ENCODE results near the gene DENND1C. TPM values are rescaled to one million over a fixed set of nuclear protein-coding genes. Genes with fewer than 3 reads are reported as not detected.

The DENND1C gene
- total and polyA plus RNA-seq, 9 of the 15 experiments (the other 6 are each of a cell fraction or from before 2014, with no cell fraction given), result 0.03 to 1.2 (median 0.32) TPM; not detected in 1

DNA sequence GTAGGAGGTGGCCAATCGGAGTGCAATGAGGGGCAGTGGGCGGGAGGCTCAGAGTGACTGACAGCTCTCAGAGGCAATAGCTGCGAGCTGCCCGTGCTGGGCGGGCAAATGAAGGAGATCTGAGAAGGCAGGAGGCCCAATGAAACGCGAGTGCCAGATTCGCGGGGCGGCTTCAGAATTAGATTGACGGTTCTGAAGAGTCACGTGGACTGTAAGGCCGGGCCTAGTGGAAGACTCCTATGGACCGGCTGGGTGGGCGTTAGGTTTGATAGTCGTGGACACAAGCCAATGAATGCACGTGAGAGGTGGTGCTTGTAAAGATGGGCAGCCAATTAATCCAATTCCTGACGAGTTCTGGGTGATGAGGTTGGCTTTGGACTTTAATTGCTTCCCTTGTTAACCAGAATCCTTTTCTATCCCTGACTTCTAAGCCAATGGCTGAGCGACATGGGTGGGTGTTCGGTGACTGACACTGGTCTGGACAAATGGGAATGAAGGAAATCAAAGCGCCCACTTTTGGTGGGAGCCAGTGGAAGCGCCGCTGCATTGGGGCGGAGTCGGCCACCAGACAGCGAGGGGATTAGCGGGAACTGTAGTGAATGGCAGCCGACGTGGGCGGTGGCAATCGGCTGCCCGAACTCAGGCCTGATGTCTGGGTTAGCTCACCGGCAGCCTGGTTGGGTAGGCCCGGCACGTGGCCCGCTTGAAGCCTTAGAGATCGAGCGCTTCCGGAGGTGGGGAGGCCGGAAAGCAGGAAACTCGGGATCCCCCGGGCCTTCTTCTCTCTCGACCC, 56.5 kb downstream of the DENND1C start (continued):
- no peak for TF ChIP-seq NELFE (IDR thresholded peaks at IDR 0.05; ENCODE audit: insufficient read depth, insufficient read length)
- peak; percentile 95 for TF ChIP-seq ATF7 (IDR thresholded peaks at IDR 0.05)
- TF ChIP-seq BCOR (IDR thresholded peaks at IDR 0.05), result no peak; the same call in 1 of the 2 replicates
- peak; percentile 51; the same call in 1 of the 2 replicates for TF ChIP-seq TEAD4 (IDR thresholded peaks at IDR 0.05; ENCODE audit: low read length)
- peak; percentile 90; the same call in 1 of the 2 replicates for TF ChIP-seq TEAD4 (CRISPR knock-in tag; IDR thresholded peaks at IDR 0.05; ENCODE audit: borderline replicate concordance)
- TF ChIP-seq RBFOX2 (IDR thresholded peaks at IDR 0.05; ENCODE audit: low read depth, low read length), result peak; percentile 73
- no peak for TF ChIP-seq EHMT2 (IDR thresholded peaks at IDR 0.05)
- TF ChIP-seq ZNF77 (CRISPR knock-in tag; IDR thresholded peaks at IDR 0.05), result no peak
- no peak for TF ChIP-seq TCF15 (CRISPR knock-in tag; IDR thresholded peaks at IDR 0.05)
- no peak for TF ChIP-seq ZNF518B (CRISPR knock-in tag; IDR thresholded peaks at IDR 0.05)
- TF ChIP-seq EP400 (IDR thresholded peaks at IDR 0.05), result peak; percentile 86
- TF ChIP-seq, protein P1, sequence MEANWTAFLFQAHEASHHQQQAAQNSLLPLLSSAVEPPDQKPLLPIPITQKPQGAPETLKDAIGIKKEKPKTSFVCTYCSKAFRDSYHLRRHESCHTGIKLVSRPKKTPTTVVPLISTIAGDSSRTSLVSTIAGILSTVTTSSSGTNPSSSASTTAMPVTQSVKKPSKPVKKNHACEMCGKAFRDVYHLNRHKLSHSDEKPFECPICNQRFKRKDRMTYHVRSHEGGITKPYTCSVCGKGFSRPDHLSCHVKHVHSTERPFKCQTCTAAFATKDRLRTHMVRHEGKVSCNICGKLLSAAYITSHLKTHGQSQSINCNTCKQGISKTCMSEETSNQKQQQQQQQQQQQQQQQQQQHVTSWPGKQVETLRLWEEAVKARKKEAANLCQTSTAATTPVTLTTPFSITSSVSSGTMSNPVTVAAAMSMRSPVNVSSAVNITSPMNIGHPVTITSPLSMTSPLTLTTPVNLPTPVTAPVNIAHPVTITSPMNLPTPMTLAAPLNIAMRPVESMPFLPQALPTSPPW (CRISPR knock-in tag; IDR thresholded peaks at IDR 0.05), result no peak
- TF ChIP-seq CHCHD3 (CRISPR knock-in tag; IDR thresholded peaks at IDR 0.05), result no peak
- no peak for TF ChIP-seq SAFB2 (IDR thresholded peaks at IDR 0.05; ENCODE audit: borderline replicate concordance, low read depth, low read length, severe bottlenecking)
- no peak for TF ChIP-seq EWSR1 (IDR thresholded peaks at IDR 0.05; ENCODE audit: borderline replicate concordance, low read depth, partially characterized antibody)
- TF ChIP-seq RNF2 (IDR thresholded peaks at IDR 0.05), result peak; percentile 93
- no peak for TF ChIP-seq RBM39 (optimal IDR thresholded peaks at IDR 0.05; ENCODE audit: low read depth, low read length)
- TF ChIP-seq, protein P2, sequence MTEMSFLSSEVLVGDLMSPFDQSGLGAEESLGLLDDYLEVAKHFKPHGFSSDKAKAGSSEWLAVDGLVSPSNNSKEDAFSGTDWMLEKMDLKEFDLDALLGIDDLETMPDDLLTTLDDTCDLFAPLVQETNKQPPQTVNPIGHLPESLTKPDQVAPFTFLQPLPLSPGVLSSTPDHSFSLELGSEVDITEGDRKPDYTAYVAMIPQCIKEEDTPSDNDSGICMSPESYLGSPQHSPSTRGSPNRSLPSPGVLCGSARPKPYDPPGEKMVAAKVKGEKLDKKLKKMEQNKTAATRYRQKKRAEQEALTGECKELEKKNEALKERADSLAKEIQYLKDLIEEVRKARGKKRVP (CRISPR knock-in tag; IDR thresholded peaks at IDR 0.05), result 0 out of 2 replicates have a peak, but pooled peaks have one; percentile 37
- peak; percentile 83 for TF ChIP-seq ZNF41 (CRISPR knock-in tag; conservative IDR thresholded peaks at IDR 0.05)
- TF ChIP-seq CSDE1 (IDR thresholded peaks at IDR 0.05), result no peak
- TF ChIP-seq TBL1XR1 (IDR thresholded peaks at IDR 0.05; ENCODE audit: low read length in 2 of 2), result peak in 1 of 2 experiments; percentile 28; a peak in 1 of 4 replicates
- no peak for TF ChIP-seq LARP7 (IDR thresholded peaks at IDR 0.05)
- TF ChIP-seq BHLHE40 (IDR thresholded peaks at IDR 0.05; ENCODE audit: low read length), result peak; percentile 79
- peak; percentile 92 for TF ChIP-seq LEF1 (IDR thresholded peaks at IDR 0.05)

Data from K562 (cell line).